ENCODE results near the gene WDR1. TPM values are rescaled to one million over a fixed set of nuclear protein-coding genes. Genes with fewer than 3 reads are reported as not detected.

WDR1 gene
- polyA plus RNA-seq, 6 donors from 2014 or later = 145 to 210 (median 186) TPM

- Mint-ChIP-seq H3K27me3 (no peaks in the 10 kb centered on the region), H3K4me3 (no peak overlapping the region), H3K36me3 (peaks cover 11 to 16% of the 10 kb centered on the region in 2 donors), H3K9me3 (no peaks in the 10 kb centered on the region), H3K27ac (peak overlapping the region in 2 of 6 donors; percentile 47 to 72), H3K4me1 (no peaks in the 10 kb centered on the region)
- ATAC-seq (ENCODE audit: low read depth in 2 of 2) = no peak
- DNase-seq = no peak
Observed at GRCh38 chr4:10079912-10080588, 36.5 kb downstream of the WDR1 start.

GRCh38 chr4:10079256-10079655 lies 37.3 kb downstream of the WDR1 start:
- Mint-ChIP-seq H3K36me3 (peaks cover 11 to 20% of the 10 kb centered on the region in 2 donors), H3K27me3 (no peaks in the 10 kb centered on the region), H3K27ac (peak overlapping the region in 3 of 6 donors; percentile 61 to 95 (median 62)), H3K4me1 (no peaks in the 10 kb centered on the region), H3K4me3 (no peak overlapping the region), H3K9me3 (no peaks in the 10 kb centered on the region)
- no peak for ATAC-seq (ENCODE audit: low read depth in 2 of 2)
- DNase-seq = no peak

GRCh38 chr4:10078481-10079233 lies 37.9 kb downstream of the WDR1 start:
- H3K27ac Mint-ChIP-seq = peak overlapping the region in 3 of 6 donors; percentile 26 to 87 (median 62)
- H3K36me3 Mint-ChIP-seq = peaks cover 11 to 20% of the 10 kb centered on the region in 2 donors
- ATAC-seq (ENCODE audit: low read depth in 2 of 2) (no peak), DNase-seq (no peak)
- no peak overlapping the region for H3K4me3 Mint-ChIP-seq
- no peaks in the 10 kb centered on the region for H3K4me1 Mint-ChIP-seq
- H3K9me3 Mint-ChIP-seq = no peaks in the 10 kb centered on the region
- H3K27me3 Mint-ChIP-seq = no peaks in the 10 kb centered on the region

DNA sequence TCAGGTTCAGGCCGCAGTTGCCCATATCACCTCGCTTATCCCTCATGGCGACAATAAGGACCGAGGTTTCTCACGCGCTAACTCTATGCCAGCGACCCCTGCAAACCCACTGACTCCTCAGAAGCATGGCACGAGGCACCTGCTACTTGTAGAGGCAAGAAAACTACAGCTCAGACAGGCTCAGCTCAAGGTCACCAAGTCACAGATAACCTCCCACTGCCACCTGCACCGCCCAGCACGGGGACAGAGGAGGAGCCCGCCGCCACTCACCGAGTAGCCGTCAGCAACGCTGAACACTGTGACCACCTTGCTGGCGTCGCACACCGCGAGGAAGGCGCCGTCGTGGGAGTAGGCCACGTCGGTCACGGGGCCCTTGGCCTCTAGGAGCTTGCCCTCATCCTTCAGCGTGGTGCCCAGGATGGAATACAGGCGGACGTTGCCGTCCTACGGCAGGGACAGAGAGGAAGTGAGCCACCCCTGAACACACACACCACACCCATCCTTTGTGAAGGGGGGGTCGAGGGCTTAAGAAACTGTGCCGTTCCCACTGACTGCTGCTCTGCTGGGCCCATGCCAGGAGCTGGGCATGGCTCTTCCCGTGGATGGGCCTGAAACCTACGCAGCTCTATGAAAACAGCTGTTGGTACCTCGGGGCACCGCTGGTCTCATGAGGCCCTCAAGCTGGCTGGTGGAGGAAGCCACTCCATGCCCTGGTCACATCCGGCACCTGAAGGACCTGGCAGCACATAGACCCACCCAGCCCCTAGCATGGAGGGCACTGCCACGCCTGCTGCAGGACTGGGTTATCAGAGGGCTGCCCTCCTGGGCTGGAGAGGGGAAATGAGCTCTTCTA lies 38.9 kb downstream of the WDR1 start:
- Mint-ChIP-seq H3K36me3 (peaks cover 11 to 20% of the 10 kb centered on the region in 2 donors), H3K4me3 (peak overlapping the region in 1 of 8 donors; percentile 63), H3K4me1 (no peaks in the 10 kb centered on the region), H3K27me3 (no peaks in the 10 kb centered on the region), H3K9me3 (no peaks in the 10 kb centered on the region), H3K27ac (peak overlapping the region in 2 of 6 donors; percentile 26 to 28)
- ATAC-seq (ENCODE audit: low read depth in 2 of 2) = no peak
- DNase-seq = no peak

- no peaks in the 10 kb centered on the region for H3K4me1 Mint-ChIP-seq
- no peak overlapping the region for H3K4me3 Mint-ChIP-seq
- H3K9me3 Mint-ChIP-seq = no peaks in the 10 kb centered on the region
- H3K36me3 Mint-ChIP-seq = peaks cover 11 to 16% of the 10 kb centered on the region in 2 donors
- no peak for DNase-seq
- ATAC-seq (ENCODE audit: low read depth in 2 of 2) = no peak
- H3K27me3 Mint-ChIP-seq = no peaks in the 10 kb centered on the region
- H3K27ac Mint-ChIP-seq = no peak overlapping the region
Observed at GRCh38 chr4:10077076-10077475, 39.5 kb downstream of the WDR1 start.

DNA sequence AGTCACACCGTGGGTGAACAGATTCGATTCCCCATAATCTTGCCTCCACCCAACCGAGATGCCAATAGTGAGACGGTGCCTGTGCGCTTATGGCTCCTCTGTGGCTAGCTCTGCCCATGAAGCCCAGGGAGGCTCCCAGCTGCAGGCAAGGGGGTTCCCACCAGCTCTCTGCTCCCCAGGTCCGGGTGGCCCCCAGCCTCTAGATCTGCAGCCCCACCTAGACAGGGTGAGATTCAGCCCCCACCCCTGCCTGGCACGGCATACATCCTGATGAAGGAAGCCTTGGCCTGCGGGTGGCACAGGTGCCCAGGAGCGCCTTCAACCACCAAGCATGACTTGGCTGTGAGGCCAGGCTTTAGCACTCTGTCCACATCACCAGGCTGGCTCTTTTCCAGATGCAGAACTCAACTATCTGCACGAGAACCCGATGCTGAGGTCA lies 40.6 kb downstream of the WDR1 start:
- no peaks in the 10 kb centered on the region for H3K9me3 Mint-ChIP-seq
- H3K4me1 Mint-ChIP-seq = no peaks in the 10 kb centered on the region
- peak overlapping the region in 2 of 6 donors; percentile 30 to 46 for H3K27ac Mint-ChIP-seq
- H3K4me3 Mint-ChIP-seq = no peak overlapping the region
- H3K27me3 Mint-ChIP-seq = no peaks in the 10 kb centered on the region
- peaks cover 11 to 12% of the 10 kb centered on the region in 2 donors for H3K36me3 Mint-ChIP-seq
- ATAC-seq (ENCODE audit: low read depth in 2 of 2) (no peak), DNase-seq (no peak)

GRCh38 chr4:10075158-10075863 lies 41.3 kb downstream of the WDR1 start:
- no peak for ATAC-seq (ENCODE audit: low read depth in 2 of 2)
- peaks cover 10 to 11% of the 10 kb centered on the region in 2 donors for H3K36me3 Mint-ChIP-seq
- DNase-seq = no peak
- no peaks in the 10 kb centered on the region for H3K27me3 Mint-ChIP-seq
- no peaks in the 10 kb centered on the region for H3K9me3 Mint-ChIP-seq
- peak overlapping the region in 1 of 6 donors; percentile 42 for H3K27ac Mint-ChIP-seq
- no peaks in the 10 kb centered on the region for H3K4me1 Mint-ChIP-seq
- H3K4me3 Mint-ChIP-seq = no peak overlapping the region

DNA sequence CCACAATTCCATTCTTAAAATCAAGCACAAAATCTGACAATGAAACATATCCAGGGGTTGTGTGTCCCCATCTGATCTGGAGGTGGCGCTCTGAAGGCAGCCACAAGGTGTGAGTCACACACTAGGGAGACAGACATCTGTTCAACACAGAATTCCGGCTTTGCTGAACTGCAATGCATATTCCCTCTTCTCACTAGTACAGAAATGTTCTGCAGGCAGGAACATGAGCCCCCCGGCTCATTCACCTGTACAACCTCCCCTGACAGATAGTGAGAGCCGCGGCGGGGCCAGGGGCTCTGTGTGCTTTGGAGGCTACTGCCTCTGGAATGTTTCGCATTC lies 41.9 kb downstream of the WDR1 start:
- Mint-ChIP-seq H3K4me3 (no peak overlapping the region), H3K36me3 (peaks cover 10 to 11% of the 10 kb centered on the region in 2 donors), H3K27ac (no peak overlapping the region), H3K27me3 (no peaks in the 10 kb centered on the region), H3K4me1 (no peaks in the 10 kb centered on the region), H3K9me3 (no peaks in the 10 kb centered on the region)
- ATAC-seq (ENCODE audit: low read depth in 2 of 2) (no peak), DNase-seq (no peak)

GRCh38 chr4:10074076-10074766 lies 42.4 kb downstream of the WDR1 start:
- H3K4me3 Mint-ChIP-seq = no peak overlapping the region
- H3K27me3 Mint-ChIP-seq = no peaks in the 10 kb centered on the region
- H3K27ac Mint-ChIP-seq = peak overlapping the region in 1 of 6 donors; percentile 5
- H3K4me1 Mint-ChIP-seq = no peaks in the 10 kb centered on the region
- no peaks in the 10 kb centered on the region for H3K9me3 Mint-ChIP-seq
- DNase-seq (no peak), ATAC-seq (ENCODE audit: low read depth in 2 of 2) (no peak)
- H3K36me3 Mint-ChIP-seq = peaks cover 10 to 11% of the 10 kb centered on the region in 2 donors

DNA sequence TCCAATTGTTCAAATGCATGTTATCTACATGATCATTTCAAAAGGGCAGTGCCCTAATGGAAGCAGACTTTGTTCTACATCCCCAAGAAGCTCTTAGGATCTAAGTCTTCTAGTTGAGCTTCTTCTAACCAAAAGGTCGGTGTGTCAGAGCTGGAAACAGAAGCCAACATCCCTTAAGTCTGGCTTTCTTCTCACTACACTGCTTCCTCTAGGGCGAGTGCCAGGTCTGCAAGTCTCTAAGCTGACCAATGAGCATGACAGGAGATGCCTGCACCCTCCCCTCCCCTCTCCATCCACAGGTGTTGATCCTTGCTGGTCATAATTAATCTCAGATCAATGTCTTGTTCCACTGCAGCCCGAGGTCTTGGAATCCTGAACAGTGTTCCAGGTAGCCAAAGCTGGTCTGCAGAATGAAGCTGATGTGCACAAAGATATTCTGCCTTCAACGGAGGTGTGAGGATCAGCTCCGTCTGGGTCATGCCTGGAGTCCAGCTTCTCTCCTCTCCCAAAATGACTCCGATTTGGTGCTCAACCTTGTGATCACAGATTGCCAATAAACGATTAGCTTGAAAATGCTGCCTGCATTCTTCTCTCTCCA lies 44.1 kb downstream of the WDR1 start:
- H3K4me1 Mint-ChIP-seq = no peaks in the 10 kb centered on the region
- no peaks in the 10 kb centered on the region for H3K27me3 Mint-ChIP-seq
- peaks cover 10 to 11% of the 10 kb centered on the region in 2 donors for H3K36me3 Mint-ChIP-seq
- H3K27ac Mint-ChIP-seq = peak overlapping the region; percentile 3 to 74 (median 18)
- ATAC-seq (ENCODE audit: low read depth in 2 of 2) = no peak
- no peaks in the 10 kb centered on the region for H3K9me3 Mint-ChIP-seq
- H3K4me3 Mint-ChIP-seq = no peak overlapping the region
- DNase-seq = no peak

GRCh38 chr4:10069075-10069642 lies 47.4 kb downstream of the WDR1 start:
- Mint-ChIP-seq H3K27ac (peak overlapping the region in 2 of 6 donors; percentile 11 to 69), H3K4me3 (peak overlapping the region in 2 of 8 donors; percentile 15 to 40), H3K27me3 (no peaks in the 10 kb centered on the region), H3K36me3 (peaks cover 14% of the 10 kb centered on the region in 2 donors), H3K9me3 (no peaks in the 10 kb centered on the region), H3K4me1 (no peaks in the 10 kb centered on the region)
- ATAC-seq (ENCODE audit: low read depth in 2 of 2) = no peak
- no peak for DNase-seq

Data from naive B cell (primary cell).